Measurements from ENCODE around the gene DGKB. TPM values are rescaled to one million over a fixed set of nuclear protein-coding genes. Genes with fewer than 3 reads are reported as not detected.
A peak's percentile ranks its signal among the peaks of the same experiment; 100 is the strongest.

DGKB gene
- total and polyA plus RNA-seq, 2 donors (not counting 1 experiment from before 2014, with no cell fraction given): 0.31 TPM; not detected in 1

GRCh38 chr7:14666304-14666703 lies 236.2 kb downstream of the DGKB start:
- no peak overlapping the region for H3K4me3 ChIP-seq (replicated peaks in 1 of 4; ENCODE audit: control extremely low read depth in 1 of 4, insufficient read depth in 1 of 4, low read depth in 3 of 4, low read length in 4 of 4)
- no peaks in the 10 kb centered on the region for H3K79me2 ChIP-seq (ENCODE audit: control insufficient read depth, insufficient read depth, low read length)
- H2AFZ ChIP-seq (ENCODE audit: low read length): no peak overlapping the region
- no peak for TF ChIP-seq EZH2 (IDR thresholded peaks at IDR 0.05; ENCODE audit: low read length, missing control alignments)
- H4K20me1 ChIP-seq (ENCODE audit: control insufficient read depth, extremely low read depth, insufficient read depth, low read length): no peaks in the 10 kb centered on the region
- no peaks in the 10 kb centered on the region for H3K36me3 ChIP-seq (ENCODE audit: control insufficient read depth, insufficient read depth, low read length)
- no peaks in the 10 kb centered on the region for H3K9me3 ChIP-seq (ENCODE audit: control insufficient read depth, insufficient read depth, low read depth, low read length)
- no peak for DNase-seq (ENCODE audit: low read depth in 2 of 2)
- H3K4me1 ChIP-seq (ENCODE audit: control insufficient read depth, extremely low read depth, insufficient read depth, low read length): no peaks in the 10 kb centered on the region
- no peak overlapping the region for H3K9ac ChIP-seq (ENCODE audit: insufficient read depth, low read length)
- H3K4me2 ChIP-seq (ENCODE audit: extremely low read depth, insufficient read depth, low read length): no peak overlapping the region
- no peak overlapping the region for H3K27ac ChIP-seq (ENCODE audit: insufficient read depth, low read length)
- H3K27me3 ChIP-seq (ENCODE audit: control insufficient read depth, insufficient read depth, low read length): no peaks in the 10 kb centered on the region

GRCh38 chr7:14639801-14640200 lies 262.8 kb downstream of the DGKB start:
- no peak overlapping the region for H2AFZ ChIP-seq (ENCODE audit: low read length)
- no peak overlapping the region for H3K27ac ChIP-seq (ENCODE audit: insufficient read depth, low read length)
- no peak overlapping the region for H3K4me2 ChIP-seq (ENCODE audit: extremely low read depth, insufficient read depth, low read length)
- no peaks in the 10 kb centered on the region for H3K79me2 ChIP-seq (ENCODE audit: control insufficient read depth, insufficient read depth, low read length)
- H3K4me1 ChIP-seq (ENCODE audit: control insufficient read depth, extremely low read depth, insufficient read depth, low read length): no peaks in the 10 kb centered on the region
- no peaks in the 10 kb centered on the region for H3K36me3 ChIP-seq (ENCODE audit: control insufficient read depth, insufficient read depth, low read length)
- no peak for TF ChIP-seq EZH2 (IDR thresholded peaks at IDR 0.05; ENCODE audit: low read length, missing control alignments)
- TF ChIP-seq CTCF (conservative IDR thresholded peaks at IDR 0.05 in 1 of 2, IDR thresholded peaks at IDR 0.05 in 1 of 2; ENCODE audit: low read depth in 1 of 2, low read length in 2 of 2): no peak
- no peak overlapping the region for H3K9ac ChIP-seq (ENCODE audit: insufficient read depth, low read length)
- H4K20me1 ChIP-seq (ENCODE audit: control insufficient read depth, extremely low read depth, insufficient read depth, low read length): no peaks in the 10 kb centered on the region
- H3K9me3 ChIP-seq (ENCODE audit: control insufficient read depth, insufficient read depth, low read depth, low read length): no peaks in the 10 kb centered on the region
- peak in 1 of 2 donors; percentile 9 for DNase-seq (ENCODE audit: low read depth in 2 of 2)
- H3K27me3 ChIP-seq (ENCODE audit: control insufficient read depth, insufficient read depth, low read length): no peaks in the 10 kb centered on the region
- no peak overlapping the region for H3K4me3 ChIP-seq (replicated peaks in 1 of 4; ENCODE audit: control extremely low read depth in 1 of 4, insufficient read depth in 1 of 4, low read depth in 3 of 4, low read length in 4 of 4)

- Histone ChIP-seq H2AFZ (ENCODE audit: low read length) (no peak overlapping the region), H3K4me1 (ENCODE audit: control insufficient read depth, extremely low read depth, insufficient read depth, low read length) (no peaks in the 10 kb centered on the region), H3K36me3 (ENCODE audit: control insufficient read depth, insufficient read depth, low read length) (no peaks in the 10 kb centered on the region), H3K27ac (ENCODE audit: insufficient read depth, low read length) (no peak overlapping the region), H4K20me1 (ENCODE audit: control insufficient read depth, extremely low read depth, insufficient read depth, low read length) (no peaks in the 10 kb centered on the region), H3K4me2 (ENCODE audit: extremely low read depth, insufficient read depth, low read length) (no peak overlapping the region), H3K4me3 (replicated peaks in 1 of 4; ENCODE audit: control extremely low read depth in 1 of 4, insufficient read depth in 1 of 4, low read depth in 3 of 4, low read length in 4 of 4) (no peak overlapping the region), H3K9ac (ENCODE audit: insufficient read depth, low read length) (no peak overlapping the region), H3K79me2 (ENCODE audit: control insufficient read depth, insufficient read depth, low read length) (no peaks in the 10 kb centered on the region), H3K9me3 (ENCODE audit: control insufficient read depth, insufficient read depth, low read depth, low read length) (no peaks in the 10 kb centered on the region), H3K27me3 (ENCODE audit: control insufficient read depth, insufficient read depth, low read length) (no peaks in the 10 kb centered on the region)
- TF ChIP-seq EZH2 (IDR thresholded peaks at IDR 0.05; ENCODE audit: low read length, missing control alignments) (no peak), CTCF (conservative IDR thresholded peaks at IDR 0.05 in 1 of 2, IDR thresholded peaks at IDR 0.05 in 1 of 2; ENCODE audit: low read depth in 1 of 2, low read length in 2 of 2) (no peak)
- no peak for DNase-seq (ENCODE audit: low read depth in 2 of 2)
Observed at GRCh38 chr7:14639329-14639728, 263.2 kb downstream of the DGKB start.
